ENCODE data around the gene FKBP5. TPM values are rescaled to one million over a fixed set of nuclear protein-coding genes. Genes with fewer than 3 reads are reported as not detected.
A peak's percentile ranks its signal among the peaks of the same experiment; 100 is the strongest.

Gene FKBP5
- total and polyA plus RNA-seq, 9 of the 15 experiments (the other 6 are each of a cell fraction or from before 2014, with no cell fraction given): 32.7 to 151 (median 75.0) TPM

DNA sequence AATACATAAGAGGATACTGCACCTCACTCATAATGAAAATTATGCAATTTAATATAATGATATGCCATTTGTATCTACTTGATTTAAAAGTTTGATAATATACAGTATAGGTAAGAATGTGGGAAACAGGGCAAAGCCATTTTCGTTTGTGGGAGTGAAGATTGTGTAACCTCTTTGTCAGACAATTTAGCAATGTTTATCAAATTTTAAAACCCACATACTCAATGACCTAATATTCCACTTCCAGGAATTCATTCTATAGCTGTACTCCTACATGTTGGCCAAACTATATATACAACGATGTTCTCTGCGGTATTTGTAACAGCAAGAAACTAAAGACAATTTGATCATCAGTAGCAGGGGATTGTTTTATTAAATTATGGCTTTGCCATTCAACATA, 17.8 kb upstream of the FKBP5 start (continued):
- no peak for TF ChIP-seq ZNF644 (tag; IDR thresholded peaks at IDR 0.05; ENCODE audit: low read depth)
- no peak for TF ChIP-seq TFE3 (CRISPR knock-in tag; IDR thresholded peaks at IDR 0.05)
- TF ChIP-seq, protein P1, sequence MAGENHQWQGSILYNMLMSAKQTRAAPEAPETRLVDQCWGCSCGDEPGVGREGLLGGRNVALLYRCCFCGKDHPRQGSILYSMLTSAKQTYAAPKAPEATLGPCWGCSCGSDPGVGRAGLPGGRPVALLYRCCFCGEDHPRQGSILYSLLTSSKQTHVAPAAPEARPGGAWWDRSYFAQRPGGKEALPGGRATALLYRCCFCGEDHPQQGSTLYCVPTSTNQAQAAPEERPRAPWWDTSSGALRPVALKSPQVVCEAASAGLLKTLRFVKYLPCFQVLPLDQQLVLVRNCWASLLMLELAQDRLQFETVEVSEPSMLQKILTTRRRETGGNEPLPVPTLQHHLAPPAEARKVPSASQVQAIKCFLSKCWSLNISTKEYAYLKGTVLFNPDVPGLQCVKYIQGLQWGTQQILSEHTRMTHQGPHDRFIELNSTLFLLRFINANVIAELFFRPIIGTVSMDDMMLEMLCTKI (IDR thresholded peaks at IDR 0.05; ENCODE audit: partially characterized antibody): no peak
- no peak for TF ChIP-seq KDM1A (IDR thresholded peaks at IDR 0.05)
- TF ChIP-seq ZNF316 (IDR thresholded peaks at IDR 0.05): no peak
- no peak for TF ChIP-seq ZNF431 (CRISPR knock-in tag; IDR thresholded peaks at IDR 0.05)
- no peak for TF ChIP-seq ATF1 (CRISPR knock-in tag; IDR thresholded peaks at IDR 0.05)
- TF ChIP-seq ATF1 (tag; IDR thresholded peaks at IDR 0.05): peak; percentile 30; the same call in 1 of the 2 replicates
- no peak for TF ChIP-seq MED1 (CRISPR knock-in tag; IDR thresholded peaks at IDR 0.05; ENCODE audit: borderline replicate concordance)
- no peak for TF ChIP-seq NR2C1 (IDR thresholded peaks at IDR 0.05)
- no peak for TF ChIP-seq NR2C1 (tag; IDR thresholded peaks at IDR 0.05)
- no peak for TF ChIP-seq GABPB1 (CRISPR knock-in tag; IDR thresholded peaks at IDR 0.05)
- no peak for TF ChIP-seq MCM5 (IDR thresholded peaks at IDR 0.05; ENCODE audit: low read depth)
- no peak for TF ChIP-seq NFXL1 (CRISPR knock-in tag; IDR thresholded peaks at IDR 0.05)
- no peak for TF ChIP-seq ZNF143 (CRISPR knock-in tag; IDR thresholded peaks at IDR 0.05)
- TF ChIP-seq RBM17 (IDR thresholded peaks at IDR 0.05; ENCODE audit: borderline replicate concordance, low read depth, low read length): no peak
- TF ChIP-seq RNF219 (CRISPR knock-in tag; IDR thresholded peaks at IDR 0.05): no peak
- TF ChIP-seq CLOCK (CRISPR knock-in tag; IDR thresholded peaks at IDR 0.05; ENCODE audit: borderline replicate concordance): no peak
- TF ChIP-seq USF1 (CRISPR knock-in tag; IDR thresholded peaks at IDR 0.05): no peak
- TF ChIP-seq PML (IDR thresholded peaks at IDR 0.05; ENCODE audit: low read length): no peak
